ENCODE data around the gene TRPC6.

GRCh38 chr11:101477926-101478325 is 105.9 kb downstream of the TRPC6 start:
- TF ChIP-seq CTCF (IDR thresholded peaks at IDR 0.05; ENCODE audit: low read depth, low read length) (no peak), EZH2phosphoT487 (IDR thresholded peaks at IDR 0.05; ENCODE audit: low read depth) (no peak)
